ENCODE measurements around the gene CCDC51. TPM values are rescaled to one million over a fixed set of nuclear protein-coding genes. Genes with fewer than 3 reads are reported as not detected.

Gene CCDC51
- total and polyA plus RNA-seq, 2 donors (not counting 3 experiments of a cell fraction or from before 2014, with no cell fraction given), result 11.2 to 11.3 TPM

GRCh38 chr3:48459773-48460516, 20.0 kb upstream of the CCDC51 start:
- Histone ChIP-seq H3K27ac (ENCODE audit: insufficient read depth, low read depth, low read length) (no peak overlapping the region), H4K20me1 (replicated peaks; ENCODE audit: control insufficient read depth, extremely low read depth, insufficient read depth, low read length) (no peaks in the 10 kb centered on the region), H3K9me3 (replicated peaks; ENCODE audit: control insufficient read depth, insufficient read depth, low read length) (no peaks in the 10 kb centered on the region), H3K4me2 (ENCODE audit: insufficient read depth, low read length) (no peak overlapping the region), H3K27me3 (ENCODE audit: control insufficient read depth in 2 of 2, insufficient read depth in 2 of 2, low read length in 2 of 2) (no peaks in the 10 kb centered on the region), H3K4me1 (ENCODE audit: control insufficient read depth, extremely low read depth, insufficient read depth, low read length) (peaks cover 1% of the 10 kb centered on the region), H3K9me1 (replicated peaks; ENCODE audit: control insufficient read depth, extremely low read depth, insufficient read depth, low read length) (no peaks in the 10 kb centered on the region), H3K4me3 (replicated peaks in 1 of 3; ENCODE audit: insufficient read depth in 1 of 3, low read depth in 1 of 3, low read length in 3 of 3) (no peak overlapping the region), H3K36me3 (ENCODE audit: control insufficient read depth in 2 of 2, extremely low read depth in 1 of 2, insufficient read depth in 2 of 2, low read length in 2 of 2) (peaks cover 14 to 28% of the 10 kb centered on the region in 2 experiments), H3K79me2 (ENCODE audit: control insufficient read depth, insufficient read depth, low read length) (no peaks in the 10 kb centered on the region), H2AFZ (ENCODE audit: low read depth, low read length) (no peak overlapping the region), H3K9ac (replicated peaks; ENCODE audit: extremely low read depth, insufficient read depth, low read length) (no peak overlapping the region)
- dilution Hi-C loops (cut with MboI; ENCODE audit: extremely low pct_ligation_motif_present, low sequenced_read_pairs) (no loop called here), intact Hi-C loops (cut with micrococcal nuclease) (no loop called here)
- DNase-seq (ENCODE audit: low read depth, low spot score) (no peak), FAIRE-seq (no peak)
- POLR2A ChIA-PET, result no interaction called here
- CTCF ChIA-PET, result interaction anchor here (3.7 kb wide), 1 partner anchor 89 kb away, joined by 12 read pairs; no protein-coding TSS in a partner anchor
- TF ChIP-seq FOS (IDR thresholded peaks at IDR 0.05; ENCODE audit: borderline replicate concordance, insufficient read depth, low read length) (no peak), GATA2 (IDR thresholded peaks at IDR 0.05; ENCODE audit: insufficient read depth, insufficient read length, low read depth, low read length) (no peak), EZH2 (IDR thresholded peaks at IDR 0.05; ENCODE audit: borderline replicate concordance, low read depth, low read length, severe bottlenecking) (no peak)
- no TSS peak for BruUV-seq (replicated peaks)

GRCh38 chr3:48459331-48459730, 19.4 kb upstream of the CCDC51 start:
- H3K79me2 ChIP-seq (ENCODE audit: control insufficient read depth, insufficient read depth, low read length), result no peaks in the 10 kb centered on the region
- H4K20me1 ChIP-seq (replicated peaks; ENCODE audit: control insufficient read depth, extremely low read depth, insufficient read depth, low read length), result no peaks in the 10 kb centered on the region
- no peaks in the 10 kb centered on the region for H3K9me1 ChIP-seq (replicated peaks; ENCODE audit: control insufficient read depth, extremely low read depth, insufficient read depth, low read length)
- H3K36me3 ChIP-seq (ENCODE audit: control insufficient read depth in 2 of 2, extremely low read depth in 1 of 2, insufficient read depth in 2 of 2, low read length in 2 of 2), result peaks cover 18 to 29% of the 10 kb centered on the region in 2 experiments
- DNase-seq (ENCODE audit: low read depth, low spot score), result no peak
- no TSS peak for BruUV-seq (replicated peaks)
- no peak overlapping the region for H3K9ac ChIP-seq (replicated peaks; ENCODE audit: extremely low read depth, insufficient read depth, low read length)
- intact Hi-C loops (cut with micrococcal nuclease), result no loop called here
- no peaks in the 10 kb centered on the region for H3K4me1 ChIP-seq (ENCODE audit: control insufficient read depth, extremely low read depth, insufficient read depth, low read length)
- CTCF ChIA-PET, result interaction anchor here (3.7 to 6.5 kb wide), 2 partner anchors 23 to 90 kb away, joined by 12 to 59 read pairs; no protein-coding TSS in a partner anchor
- dilution Hi-C loops (cut with MboI; ENCODE audit: extremely low pct_ligation_motif_present, low sequenced_read_pairs), result no loop called here
- H3K9me3 ChIP-seq (replicated peaks; ENCODE audit: control insufficient read depth, insufficient read depth, low read length), result no peaks in the 10 kb centered on the region
- H3K4me2 ChIP-seq (ENCODE audit: insufficient read depth, low read length), result no peak overlapping the region
- H3K4me3 ChIP-seq (replicated peaks in 1 of 3; ENCODE audit: insufficient read depth in 1 of 3, low read depth in 1 of 3, low read length in 3 of 3), result no peak overlapping the region
- no peak for FAIRE-seq
- no peak for TF ChIP-seq POLR2AphosphoS5 (IDR thresholded peaks at IDR 0.05; ENCODE audit: insufficient read depth, low read depth, low read length)
- TF ChIP-seq GATA2 (IDR thresholded peaks at IDR 0.05; ENCODE audit: insufficient read depth, insufficient read length, low read depth, low read length), result no peak
- no peak for TF ChIP-seq FOS (IDR thresholded peaks at IDR 0.05; ENCODE audit: borderline replicate concordance, insufficient read depth, low read length)
- no peak for TF ChIP-seq CTCF (IDR thresholded peaks at IDR 0.05; ENCODE audit: extremely low read depth in 1 of 2, insufficient read depth in 1 of 2, low read depth in 1 of 2, low read length in 2 of 2)
- TF ChIP-seq POLR2A (IDR thresholded peaks at IDR 0.05; ENCODE audit: low read depth, low read length), result no peak
- TF ChIP-seq EZH2 (IDR thresholded peaks at IDR 0.05; ENCODE audit: borderline replicate concordance, low read depth, low read length, severe bottlenecking), result no peak
- TF ChIP-seq MYC (IDR thresholded peaks at IDR 0.05; ENCODE audit: low read depth, low read length), result no peak
- no peak for TF ChIP-seq JUN (IDR thresholded peaks at IDR 0.05; ENCODE audit: borderline replicate concordance, insufficient read depth, insufficient read length, low read depth)
- TF ChIP-seq, protein P1, sequence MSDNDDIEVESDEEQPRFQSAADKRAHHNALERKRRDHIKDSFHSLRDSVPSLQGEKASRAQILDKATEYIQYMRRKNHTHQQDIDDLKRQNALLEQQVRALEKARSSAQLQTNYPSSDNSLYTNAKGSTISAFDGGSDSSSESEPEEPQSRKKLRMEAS (IDR thresholded peaks at IDR 0.05; ENCODE audit: insufficient read depth, insufficient read length), result no peak
- POLR2A ChIA-PET, result no interaction called here
- H2AFZ ChIP-seq (ENCODE audit: low read depth, low read length), result no peak overlapping the region
- no peak overlapping the region for H3K27ac ChIP-seq (ENCODE audit: insufficient read depth, low read depth, low read length)
- no peaks in the 10 kb centered on the region for H3K27me3 ChIP-seq (ENCODE audit: control insufficient read depth in 2 of 2, insufficient read depth in 2 of 2, low read length in 2 of 2)
